Fibroblast of skin of scalp (primary cell): ENCODE data around the gene ANKRD65.
"Not testable (repeated sequence)": the region's sequence is repeated elsewhere in the genome, so short reads cannot be mapped to it uniquely, and the experiment has no call there.

Source experiments
- DNase-seq: peaks from one replicate; pipeline ENCODE4 v3.0.0-alpha.2; 2013

ANKRD65 gene

DNA sequence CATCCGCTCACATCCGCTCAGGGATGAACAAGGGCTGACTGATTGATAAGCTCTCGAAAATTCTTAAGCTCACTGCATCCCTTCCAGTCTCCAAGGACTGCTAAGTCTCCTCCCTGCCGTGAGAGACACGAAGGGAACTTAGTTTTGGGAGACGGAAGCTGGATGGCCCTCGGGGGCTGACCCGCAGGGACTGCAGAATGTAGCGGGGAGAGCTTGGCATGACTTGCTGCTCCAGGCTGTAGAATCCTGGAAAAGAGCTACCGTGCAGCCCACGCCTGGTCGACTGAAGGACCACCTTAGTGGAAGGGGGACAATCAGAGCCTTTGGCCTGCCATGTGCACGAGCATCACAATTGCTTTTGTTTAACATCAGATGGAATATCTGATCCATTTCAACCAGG is 5.3 kb downstream of the ANKRD65 start:
- DNase-seq, result no peak

DNA sequence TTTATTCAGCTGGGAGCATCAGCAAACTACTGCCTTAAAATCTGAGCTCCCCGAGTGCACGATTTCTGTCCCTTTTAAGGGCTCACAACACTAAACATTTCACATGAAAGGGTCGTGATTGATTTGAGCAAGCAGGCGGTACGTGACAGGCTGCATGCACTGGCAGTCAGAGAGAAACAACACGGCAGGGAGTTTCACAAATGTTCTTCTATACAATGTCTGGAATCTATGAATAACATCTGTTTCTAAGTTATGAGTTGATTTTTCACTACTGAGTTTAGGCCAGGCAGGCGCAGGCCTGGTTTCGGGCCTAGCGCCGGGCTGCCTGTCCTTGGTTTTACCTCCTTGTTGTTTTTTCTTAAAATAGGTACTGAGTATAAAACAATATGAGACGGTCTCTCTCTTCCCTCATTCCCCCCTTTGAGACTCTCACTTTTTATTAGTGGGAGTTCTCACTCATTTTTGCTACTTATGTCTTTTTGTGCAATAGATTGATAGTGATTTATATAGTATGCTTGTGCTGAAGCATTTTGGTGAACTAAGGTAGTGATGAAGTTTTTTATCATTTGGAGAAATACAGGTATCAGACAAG is 8.7 kb downstream of the ANKRD65 start:
- DNase-seq, result peak; percentile 26

DNA sequence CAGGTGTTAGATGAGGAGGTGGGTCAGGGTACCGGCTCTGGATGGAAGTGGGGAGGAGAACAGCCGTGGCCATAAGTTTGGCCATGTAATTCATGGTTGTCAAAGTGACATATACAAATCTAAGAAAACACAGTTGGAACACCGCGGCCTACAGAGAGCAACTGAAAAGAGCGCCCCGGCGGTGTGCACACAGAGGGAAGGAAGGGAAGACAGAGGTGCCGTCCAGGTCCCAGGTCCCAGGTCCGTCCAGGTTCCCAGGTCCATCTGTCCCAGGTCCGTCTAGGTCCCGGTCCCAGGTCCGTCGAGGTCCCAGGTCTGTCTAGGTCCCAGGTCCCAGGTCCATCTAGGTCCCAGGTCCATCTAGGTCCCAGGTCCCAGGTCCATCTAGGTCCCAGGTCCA is 9.4 kb downstream of the ANKRD65 start:
- no peak for DNase-seq

DNA sequence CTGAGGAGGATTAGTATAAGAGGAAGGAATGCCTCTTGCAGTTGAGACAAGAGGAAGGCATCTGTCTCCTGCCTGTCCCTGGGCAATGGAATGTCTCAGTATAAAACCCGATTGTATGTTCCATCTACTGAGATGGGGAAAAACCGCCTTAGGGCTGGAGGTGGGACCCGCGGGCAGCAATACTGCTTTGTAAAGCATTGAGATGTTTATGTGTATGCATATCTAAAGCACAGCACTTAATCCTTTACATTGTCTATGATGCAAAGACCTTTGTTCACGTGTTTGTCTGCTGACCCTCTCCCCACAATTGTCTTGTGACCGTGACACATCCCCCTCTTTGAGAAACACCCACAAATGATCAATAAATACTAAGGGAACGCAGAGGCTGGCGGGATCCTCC is 10.8 kb downstream of the ANKRD65 start:
- not testable (repeated sequence) for DNase-seq

DNA sequence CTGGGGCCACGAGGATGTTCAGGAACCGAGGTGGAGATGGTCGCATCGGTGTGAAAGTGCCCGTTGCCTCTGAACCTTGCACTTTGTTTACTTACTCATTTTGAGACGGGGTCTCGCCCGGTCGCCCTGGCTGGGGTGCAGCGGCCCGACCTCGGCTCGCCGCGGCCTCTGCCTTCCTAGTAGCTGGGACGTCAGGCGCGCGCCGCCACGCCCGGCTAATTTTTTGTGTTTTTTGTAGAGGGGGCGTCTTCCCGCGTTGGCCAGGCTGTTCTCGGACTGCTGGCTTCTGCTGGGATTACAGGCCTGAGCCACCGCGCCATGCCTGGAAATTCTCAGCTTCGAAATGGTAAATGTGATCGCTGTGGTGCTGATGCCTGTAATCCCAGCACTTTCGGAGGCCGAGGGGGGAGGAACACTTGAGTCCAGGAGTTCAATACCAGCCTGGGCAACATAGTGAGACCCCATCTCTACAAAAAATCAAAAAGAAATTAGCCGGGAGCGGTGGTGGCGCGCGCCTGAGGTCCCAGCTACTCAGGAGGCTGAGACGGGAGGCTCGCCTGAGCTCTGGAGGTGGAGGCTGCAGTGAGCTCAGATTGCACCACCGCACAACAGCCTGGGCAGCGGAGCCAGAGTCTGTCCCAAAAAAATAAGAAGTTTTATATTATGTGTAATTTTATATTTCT is 13.3 kb downstream of the ANKRD65 start:
- peak; percentile 24 for DNase-seq

DNA sequence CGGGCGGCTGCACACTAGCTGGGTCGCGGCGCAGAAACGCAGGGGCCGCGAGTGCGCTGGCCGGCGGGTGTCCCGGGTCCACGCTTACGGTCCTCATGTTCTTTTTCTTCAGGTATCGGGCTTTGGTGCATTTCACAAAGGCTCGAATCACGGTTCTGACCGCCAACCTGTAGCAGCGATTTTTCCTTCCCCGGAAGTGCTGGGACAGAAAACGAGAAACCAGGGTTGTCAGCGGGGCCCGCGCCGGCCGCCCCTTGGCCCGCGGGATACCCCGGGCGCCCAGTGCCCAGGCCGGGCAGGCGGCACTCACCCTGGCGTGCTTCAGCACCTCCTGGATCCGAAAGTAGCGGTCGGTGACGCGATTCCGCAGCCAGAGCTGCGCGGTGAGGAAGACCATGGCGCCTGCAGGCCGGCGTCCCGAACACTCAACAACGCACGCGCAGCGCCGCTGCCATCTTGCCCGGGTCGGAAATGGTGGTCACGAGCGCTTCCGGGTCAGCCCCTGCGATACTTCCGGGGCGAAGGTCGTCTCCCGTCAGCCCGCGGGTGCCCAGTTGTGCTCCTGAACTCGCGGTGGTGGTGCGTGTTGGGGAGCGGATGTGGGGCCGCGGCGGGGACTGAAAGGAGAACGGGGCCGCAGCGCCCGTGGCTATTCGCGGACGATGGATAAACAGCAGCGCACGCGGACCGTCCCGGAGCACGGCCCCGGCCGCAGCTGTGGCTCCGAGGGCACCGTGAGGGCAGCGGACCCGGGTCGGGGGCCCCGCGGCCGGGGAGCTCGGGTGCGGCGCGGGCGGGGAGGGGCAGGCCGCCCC is 14.0 kb downstream of the ANKRD65 start, which contains the start of gene MRPL20:
MRPL20 (minus strand) TSS at position 473 of the 815 bp plus-strand sequence; CDS start at position 397, 76 bp downstream.
- peak; percentile 91 for DNase-seq

DNA sequence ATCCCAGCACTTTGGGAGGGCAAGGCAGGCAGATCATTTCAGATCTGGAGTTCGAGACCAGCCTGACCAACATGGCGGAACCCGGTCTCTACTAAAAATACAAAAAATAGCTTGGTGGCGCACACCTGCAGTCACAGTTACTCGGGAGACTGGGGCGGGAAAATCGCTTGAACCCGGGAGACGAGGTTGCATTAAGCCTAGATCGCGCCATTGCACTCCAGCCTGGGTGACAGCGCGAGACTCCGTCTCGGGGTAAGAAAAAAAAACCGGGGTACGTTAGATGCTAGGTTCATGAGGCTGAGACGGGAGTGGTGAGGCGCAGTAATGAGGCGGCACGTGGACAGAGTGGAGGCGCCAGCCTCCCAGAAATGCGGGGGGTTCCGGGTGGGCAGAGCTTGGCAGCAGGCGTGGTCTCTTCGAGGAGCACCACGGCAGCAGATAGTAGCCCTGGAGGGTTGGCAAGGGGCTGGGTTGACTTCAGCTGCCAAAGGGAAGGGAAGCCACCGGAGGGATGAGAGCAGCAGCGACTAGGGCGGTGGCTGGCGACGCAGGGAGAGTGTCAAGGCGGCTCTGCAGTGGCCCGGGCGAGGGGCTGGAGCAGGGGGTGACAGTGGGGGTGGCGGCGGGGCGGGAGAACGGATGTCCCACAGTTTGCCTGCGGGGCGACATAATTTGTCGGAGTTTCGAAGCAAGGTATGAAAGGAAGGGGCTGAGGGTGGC is 14.8 kb downstream of the ANKRD65 start:
- no peak for DNase-seq

DNA sequence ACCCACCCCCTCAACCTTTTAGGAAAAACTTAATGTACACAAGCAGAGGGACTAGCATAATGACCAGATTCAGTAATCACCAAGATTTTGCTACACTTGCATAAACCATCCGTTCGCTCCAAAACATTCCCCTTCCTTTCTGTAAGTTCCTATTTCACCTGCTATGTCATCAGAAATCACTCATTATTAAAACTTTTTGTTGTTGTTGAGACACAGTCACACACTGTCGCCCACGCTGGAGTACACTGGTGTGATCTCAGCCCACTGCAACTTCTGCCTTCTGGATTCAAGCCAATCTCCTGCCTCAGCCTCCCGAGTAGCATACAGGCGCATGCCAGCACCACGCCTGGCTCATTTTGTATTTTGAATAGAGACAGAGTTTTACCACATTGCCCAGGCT is 17.4 kb downstream of the ANKRD65 start:
- no peak for DNase-seq

DNA sequence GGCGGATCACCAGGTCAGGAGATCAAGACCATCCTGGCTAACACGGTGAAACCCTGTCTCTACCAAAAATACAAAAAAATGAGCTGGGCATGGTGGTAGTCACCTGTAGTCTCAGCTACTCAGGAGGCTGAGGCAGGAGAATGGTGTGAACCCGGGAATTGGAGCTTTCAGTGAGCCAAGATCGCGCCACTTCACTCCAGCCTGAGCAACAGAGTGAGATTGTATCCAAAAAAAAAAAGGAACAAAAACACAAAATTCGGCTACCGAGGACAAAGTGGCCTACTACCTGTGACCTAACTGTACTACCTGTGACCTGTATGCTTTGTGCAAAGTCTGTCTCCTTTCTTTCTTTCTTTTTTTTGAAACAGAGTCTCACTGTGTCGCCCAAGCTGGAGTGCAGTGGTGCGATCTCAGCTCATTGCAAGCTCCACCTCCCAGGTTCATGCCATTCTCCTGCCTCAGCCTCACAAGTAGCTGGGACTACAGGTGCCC is 18.1 kb downstream of the ANKRD65 start:
- not testable (repeated sequence) for DNase-seq

DNA sequence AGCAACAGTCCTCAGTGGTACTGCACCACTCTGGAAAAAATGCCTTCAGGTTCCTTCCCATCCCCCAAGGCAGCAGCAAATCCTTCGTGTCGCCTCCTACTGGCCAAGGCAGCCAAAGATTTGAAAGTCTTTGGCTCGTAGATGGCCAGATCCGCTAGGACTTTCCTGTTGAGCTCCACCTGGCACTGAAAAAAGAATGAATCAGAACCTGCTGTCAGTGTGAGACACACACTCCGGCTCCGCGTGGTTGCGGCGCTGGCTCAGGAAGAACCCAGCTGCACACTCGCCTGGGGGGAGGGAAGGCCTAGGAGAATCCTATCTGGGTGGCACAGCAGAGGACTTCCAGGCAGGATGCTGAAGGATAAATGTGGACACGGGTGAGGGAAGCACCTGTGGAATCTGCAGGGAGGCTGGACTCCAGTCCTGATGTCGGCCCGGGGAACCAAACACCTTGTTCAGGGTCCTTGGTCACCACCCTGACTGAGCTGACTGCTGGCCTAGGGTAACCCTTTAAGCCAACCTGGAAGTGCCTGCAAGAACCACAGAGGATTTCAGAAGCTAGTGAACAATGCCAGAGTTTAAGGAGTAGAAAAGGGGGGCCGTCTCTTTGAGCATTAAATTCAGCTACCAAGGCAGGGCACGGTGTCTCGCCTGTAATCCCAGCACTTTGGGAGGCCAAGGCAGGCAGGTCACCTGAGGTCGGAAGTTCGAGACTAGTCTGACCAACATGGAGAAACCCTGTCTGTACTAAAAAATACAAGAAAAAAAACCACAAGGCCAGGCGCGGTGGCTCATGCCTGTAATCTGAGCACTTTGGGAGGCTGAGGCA is 18.8 kb downstream of the ANKRD65 start:
- DNase-seq, result peak; percentile 59

DNA sequence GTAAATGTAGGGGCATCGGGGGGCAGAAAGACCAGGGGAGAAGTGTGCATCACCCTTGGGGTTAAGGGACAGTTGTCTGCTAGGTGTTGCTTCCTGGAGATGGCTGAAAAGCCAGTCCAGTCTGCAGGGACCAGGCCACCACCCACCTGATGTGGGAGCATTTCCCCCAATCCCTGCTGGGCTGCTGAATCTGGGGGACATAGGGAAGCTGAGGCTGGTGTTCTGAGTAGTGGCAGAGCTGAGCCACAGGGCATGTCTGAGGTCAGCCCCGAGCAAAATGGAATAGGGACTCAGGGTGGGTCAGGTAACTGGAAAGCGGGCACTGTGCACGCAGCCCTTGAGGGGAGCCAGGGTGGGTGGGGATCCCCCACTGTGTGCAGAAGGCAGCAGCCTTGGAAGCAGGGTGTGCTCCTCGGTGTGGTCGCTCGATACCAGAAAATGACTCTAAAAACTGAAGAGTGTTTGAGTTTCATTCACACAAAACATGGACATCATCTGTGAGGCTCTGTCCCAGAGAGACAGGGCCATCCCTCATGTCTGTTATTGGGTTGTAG is 19.5 kb downstream of the ANKRD65 start:
- no peak for DNase-seq

DNA sequence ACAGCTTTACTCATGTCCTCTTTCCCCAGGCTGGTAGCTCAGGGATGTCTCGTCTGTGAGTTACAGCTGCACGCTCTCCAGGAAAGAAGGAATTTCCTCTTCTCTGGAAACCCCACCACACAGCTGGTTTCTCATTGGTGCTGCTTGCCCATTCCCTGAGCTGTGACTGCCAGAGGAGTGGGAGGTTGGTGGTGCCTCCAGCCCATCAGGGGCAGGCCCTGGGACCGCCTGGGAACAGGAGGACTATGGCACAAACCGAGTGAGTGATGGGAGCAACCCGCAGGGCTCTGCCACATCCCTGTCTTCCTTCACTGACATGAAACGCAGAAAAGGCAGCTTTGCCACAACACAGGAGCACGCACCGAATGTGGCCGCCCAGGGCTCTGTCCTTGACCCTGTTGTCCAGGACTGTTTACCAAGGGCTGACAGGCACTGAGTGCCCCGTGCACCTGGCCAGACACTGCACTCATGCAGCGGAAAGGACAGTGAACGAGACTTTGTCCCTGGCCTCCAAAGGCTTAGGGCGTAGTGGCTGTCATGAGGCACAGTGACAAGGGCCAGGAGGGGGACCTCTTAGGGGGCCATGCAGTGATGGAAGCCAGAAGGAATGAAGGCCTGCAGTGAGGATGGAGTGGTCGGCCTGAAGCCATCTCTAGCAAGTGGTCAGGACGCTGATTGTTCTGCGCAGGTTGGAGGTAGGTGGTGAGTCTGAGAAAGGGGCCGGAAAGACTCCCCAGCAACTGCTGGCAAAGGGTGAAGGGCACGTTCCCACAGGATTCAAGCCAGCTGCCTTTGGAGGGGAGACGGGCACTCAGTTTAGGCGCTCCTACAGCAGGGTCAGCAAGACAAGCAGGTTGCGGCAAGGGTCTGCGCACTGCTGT is 20.3 kb downstream of the ANKRD65 start:
- no peak for DNase-seq

DNA sequence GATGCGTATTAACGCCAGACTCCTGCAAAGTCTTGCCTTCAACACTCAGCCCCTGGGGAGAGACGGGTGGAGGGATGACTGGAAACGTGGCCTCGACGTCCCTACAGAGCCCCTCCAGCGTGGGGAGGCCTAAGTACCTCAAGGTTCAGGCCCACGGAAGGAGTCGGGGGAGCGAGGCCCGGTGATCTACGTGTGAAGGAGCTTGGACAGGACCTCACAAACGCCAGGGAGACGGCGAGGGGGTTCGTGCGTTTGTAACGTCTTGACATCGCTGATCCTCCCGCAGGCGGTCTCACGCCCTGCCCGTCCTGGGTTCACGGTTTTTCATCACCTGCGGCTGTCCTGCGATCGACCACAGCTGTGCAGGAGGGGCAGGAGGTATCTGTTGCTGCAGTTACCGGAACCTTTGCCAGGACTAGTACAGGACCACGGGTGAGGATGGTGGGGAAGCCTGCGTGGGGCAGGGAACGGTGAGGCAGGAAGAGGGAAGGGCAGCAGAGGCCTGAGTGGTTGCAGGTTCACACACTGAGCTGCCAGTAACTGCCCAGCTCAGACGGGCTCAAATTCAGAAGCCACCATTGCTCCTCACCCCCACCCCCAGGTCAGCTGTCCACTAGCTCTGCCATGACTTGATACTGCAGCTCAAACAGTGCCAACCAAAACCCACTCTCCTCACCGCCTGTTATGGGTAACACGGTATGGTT is 21.1 kb downstream of the ANKRD65 start:
- DNase-seq, result no peak

DNA sequence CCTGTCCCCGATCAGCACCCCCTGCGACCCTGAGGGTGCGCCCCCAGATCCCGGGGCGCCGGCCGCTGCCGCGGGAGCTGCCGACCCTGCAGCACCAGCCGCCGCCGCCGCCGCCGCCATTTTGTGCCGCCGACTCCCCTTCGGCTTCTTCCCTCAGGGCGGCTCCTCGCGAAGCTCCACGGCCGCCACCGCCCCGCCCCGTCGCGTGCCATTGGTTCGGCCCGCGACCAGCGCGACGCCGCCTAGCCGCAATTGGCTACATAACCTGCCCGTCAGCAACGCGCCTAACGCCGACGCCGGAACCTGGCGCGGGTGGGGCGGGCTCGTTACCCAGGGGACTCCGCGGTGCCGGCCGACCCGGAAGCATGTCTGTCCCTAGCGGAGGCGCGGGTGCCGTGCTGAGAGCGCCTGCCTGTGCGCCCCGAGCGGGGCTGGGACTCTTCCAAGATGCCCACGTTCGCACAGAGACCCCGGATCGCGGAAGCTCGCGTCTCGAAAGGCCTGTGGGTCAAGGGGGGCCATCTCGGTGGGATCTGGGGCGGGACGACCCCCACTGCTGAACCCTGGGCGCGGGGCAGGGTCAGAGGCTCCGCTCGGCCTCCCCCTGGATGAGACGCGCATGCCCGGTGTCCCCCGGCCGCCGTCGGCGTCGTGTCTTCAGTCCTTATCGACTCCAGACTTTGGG is 21.7 kb downstream of the ANKRD65 start, which contains the start of gene CCNL2:
CCNL2 (minus strand) TSS at position 149 of the 685 bp plus-strand sequence; CDS start at position 120, 29 bp downstream.
- peak; percentile 99 for DNase-seq

DNA sequence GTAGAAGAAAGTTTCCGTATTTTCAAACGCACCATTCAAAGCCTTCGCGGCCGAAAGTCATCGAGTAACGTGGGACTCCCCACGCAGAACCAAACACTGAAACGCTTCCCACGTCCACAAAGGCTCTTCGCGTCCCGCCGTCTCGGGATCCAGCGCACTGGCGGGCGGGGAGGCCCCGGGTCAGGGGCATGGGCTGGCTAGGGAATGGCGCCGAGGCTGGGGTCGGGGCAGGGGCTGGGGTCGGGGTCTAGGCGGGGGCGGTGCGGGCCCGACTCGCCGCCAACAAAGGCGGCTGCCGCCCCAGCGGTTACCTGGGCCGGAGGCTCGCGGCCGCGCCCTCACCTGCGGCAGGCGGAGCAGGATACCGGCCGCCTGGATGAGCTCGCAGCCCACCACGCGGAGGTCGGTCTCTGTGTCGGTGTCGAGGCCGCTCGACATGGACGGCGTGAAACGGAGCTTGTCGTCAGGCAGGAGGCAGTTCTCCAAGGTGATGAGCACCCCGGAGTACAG is 22.3 kb downstream of the ANKRD65 start:
- no peak for DNase-seq

DNA sequence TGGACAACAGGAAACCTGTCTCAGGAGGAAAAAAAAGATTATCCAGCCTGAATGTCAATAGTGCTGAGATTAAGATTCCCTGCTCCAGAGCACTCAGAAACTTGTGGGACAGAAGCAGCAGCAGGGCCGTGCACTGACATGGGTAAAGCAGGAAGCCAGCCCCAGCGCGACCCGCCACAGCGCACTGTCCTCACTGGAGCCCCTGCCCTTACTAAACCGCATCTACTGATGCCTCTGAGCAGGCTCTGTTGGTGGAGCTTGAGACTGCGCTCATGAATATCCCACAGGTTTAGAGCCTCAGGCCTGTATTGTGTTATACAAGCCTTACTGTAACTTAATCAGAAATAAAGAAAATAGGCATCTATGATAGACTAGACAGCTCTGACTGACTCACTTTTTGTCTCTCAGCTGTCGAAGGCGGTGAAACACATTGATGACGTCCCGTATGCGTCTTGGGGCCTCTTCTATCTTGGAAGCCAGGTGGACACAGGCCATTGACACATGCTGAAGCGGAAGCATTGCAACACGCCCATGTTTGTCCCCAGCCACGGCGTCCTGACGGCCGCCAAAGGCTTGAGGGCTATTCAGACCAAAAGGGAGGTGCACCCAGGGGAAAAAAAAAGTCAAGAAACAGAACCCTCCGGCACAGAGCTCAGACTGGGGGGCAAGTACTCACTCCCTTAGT is 23.1 kb downstream of the ANKRD65 start:
- no peak for DNase-seq

DNA sequence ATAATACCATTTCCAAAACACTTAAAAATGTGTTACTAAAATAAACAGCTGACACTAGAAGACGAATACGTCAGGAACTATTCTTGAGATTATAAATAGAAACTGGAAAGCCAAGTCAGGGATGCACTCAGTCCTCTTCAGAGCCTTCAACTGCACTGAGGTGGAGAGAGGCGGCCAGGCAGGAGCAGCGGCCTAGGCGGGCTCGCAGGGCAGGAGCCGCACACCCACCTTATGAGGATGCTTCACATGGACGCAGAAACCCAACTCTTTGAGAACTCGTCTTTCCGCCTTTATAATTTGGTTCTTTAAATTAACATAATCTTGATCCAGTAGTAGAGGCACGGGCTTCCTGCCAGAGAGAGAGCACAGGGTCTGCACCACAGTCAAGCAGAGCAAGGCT is 25.9 kb downstream of the ANKRD65 start:
- DNase-seq, result no peak

DNA sequence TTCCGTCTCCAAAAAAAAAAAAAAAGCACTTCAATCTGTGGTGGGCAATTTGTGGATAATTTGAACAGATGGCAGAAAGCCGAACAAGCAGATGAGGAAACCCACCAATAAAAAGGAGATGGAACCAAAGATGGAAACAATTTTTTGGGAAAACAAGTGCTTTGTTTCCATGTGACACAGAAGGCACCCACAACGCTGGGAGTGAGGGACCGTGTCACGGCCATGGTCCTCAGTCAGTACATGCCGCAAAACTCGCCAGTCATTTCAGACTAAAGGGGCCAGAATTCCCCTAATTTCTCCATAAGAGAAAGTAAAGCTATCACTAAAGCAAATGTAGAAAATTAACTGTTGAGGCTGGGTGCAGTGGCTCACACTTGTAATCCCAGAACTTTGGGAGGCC is 27.0 kb downstream of the ANKRD65 start:
- no peak for DNase-seq
